Activated CD4-positive, alpha-beta T cell treated with anti-CD3 and anti-CD28 coated beads for 36 hours (primary cell): ENCODE measurements around the gene KLHL29. TPM values are rescaled to one million over a fixed set of nuclear protein-coding genes. Genes with fewer than 3 reads are reported as not detected.

Source experiments
- ATAC-seq: fragments of 200-7000 bp; cut with Tn5 transposase; one replicate; pipeline ENCODE4 v1.10.0; 2021; ENCODE audit warnings: mild to moderate bottlenecking, moderate library complexity
- CTCF ChIA-PET: fragments of 350-600 bp; sonication (Branson Sonifier 250); formaldehyde crosslinking; loops from one replicate; lab custom pipeline; 2021; ENCODE audit warnings: antibody characterized with exemption; lab: Charles Lee
- POLR2A ChIA-PET: fragments of 350-600 bp; sonication (Branson Sonifier 250); formaldehyde crosslinking; loops from one replicate; lab custom pipeline; 2021; ENCODE audit warnings: antibody characterized with exemption, inconsistent platforms; lab: Charles Lee
- DNase-seq: peaks from one replicate; pipeline ENCODE4 v3.0.0-alpha.2; 2020
- H3K27ac Mint-ChIP-seq: one replicate; pipeline ENCODE4 v1.8.0; 2021; ENCODE audit warnings: mixed read lengths
- H3K27me3 Mint-ChIP-seq: one replicate; pipeline ENCODE4 v1.8.0; 2021; ENCODE audit warnings: mixed read lengths
- H3K36me3 Mint-ChIP-seq: one replicate; pipeline ENCODE4 v1.8.0; 2021; ENCODE audit warnings: low read depth, mixed read lengths
- H3K4me1 Mint-ChIP-seq: one replicate; pipeline ENCODE4 v1.8.0; 2021; ENCODE audit warnings: mixed read lengths
- H3K4me3 Mint-ChIP-seq: one replicate; pipeline ENCODE4 v1.8.0; 2021; ENCODE audit warnings: mild to moderate bottlenecking, moderate library complexity, mixed read lengths
- H3K9me3 Mint-ChIP-seq: one replicate; pipeline ENCODE4 v1.8.0; 2021; ENCODE audit warnings: low read depth, mixed read lengths
- intact Hi-C, 2 experiments: fragments of 100-400 bp; cut with DNase I in 1 of 2; cut with micrococcal nuclease in 1 of 2; formaldehyde crosslinking; loops; one replicate each; pipeline versions ENCODE4 v1.14.2 to v1.15.1; 2022 to 2024; cut with DNase I, micrococcal nuclease
- total RNA-seq, 2 experiments: library from RNA; stranded (reverse); gene quantifications; one replicate each; pipeline ENCODE4 v1.2.3, GENCODE V29; 2021

KLHL29 gene
- total RNA-seq, 2 experiments from 2014 or later: 1.7 to 2.0 TPM

- Mint-ChIP-seq H3K27ac (no peak overlapping the region), H3K9me3 (no peaks in the 10 kb centered on the region), H3K27me3 (no peaks in the 10 kb centered on the region), H3K4me1 (no peaks in the 10 kb centered on the region), H3K36me3 (no peaks in the 10 kb centered on the region), H3K4me3 (no peak overlapping the region)
- ChIA-PET POLR2A (no interaction called here), CTCF (interaction anchor here (1.0 kb wide), 1 partner anchor 10 kb away, joined by 5 read pairs; no protein-coding TSS in a partner anchor)
- ATAC-seq: no peak
- DNase-seq: no peak
- intact Hi-C loops: no loop called here
Observed at GRCh38 chr2:23414106-23414505, 29.1 kb downstream of the KLHL29 start.

- ATAC-seq (no peak), DNase-seq (no peak)
- H3K36me3 Mint-ChIP-seq: no peaks in the 10 kb centered on the region
- CTCF ChIA-PET: interaction anchor here (0.8 kb wide), 1 partner anchor 9 kb away, joined by 4 read pairs; no protein-coding TSS in a partner anchor
- no peaks in the 10 kb centered on the region for H3K9me3 Mint-ChIP-seq
- no peak overlapping the region for H3K27ac Mint-ChIP-seq
- POLR2A ChIA-PET: no interaction called here
- intact Hi-C loops: no loop called here
- H3K4me3 Mint-ChIP-seq: no peak overlapping the region
- no peaks in the 10 kb centered on the region for H3K27me3 Mint-ChIP-seq
- H3K4me1 Mint-ChIP-seq: no peaks in the 10 kb centered on the region
Observed at GRCh38 chr2:23414871-23415270, 29.9 kb downstream of the KLHL29 start.

GRCh38 chr2:23417310-23417709 is 32.3 kb downstream of the KLHL29 start:
- no peaks in the 10 kb centered on the region for H3K4me1 Mint-ChIP-seq
- no peaks in the 10 kb centered on the region for H3K36me3 Mint-ChIP-seq
- no peak overlapping the region for H3K4me3 Mint-ChIP-seq
- DNase-seq (no peak), ATAC-seq (no peak)
- intact Hi-C loops: no loop called here
- H3K9me3 Mint-ChIP-seq: no peaks in the 10 kb centered on the region
- no peak overlapping the region for H3K27ac Mint-ChIP-seq
- POLR2A ChIA-PET: no interaction called here
- no peaks in the 10 kb centered on the region for H3K27me3 Mint-ChIP-seq
- CTCF ChIA-PET: no interaction called here

GRCh38 chr2:23418056-23418455 is 33.1 kb downstream of the KLHL29 start:
- Mint-ChIP-seq H3K27ac (no peak overlapping the region), H3K36me3 (no peaks in the 10 kb centered on the region), H3K4me3 (no peak overlapping the region), H3K27me3 (no peaks in the 10 kb centered on the region), H3K9me3 (no peaks in the 10 kb centered on the region), H3K4me1 (no peaks in the 10 kb centered on the region)
- ATAC-seq: no peak
- no peak for DNase-seq
- ChIA-PET CTCF (no interaction called here), POLR2A (no interaction called here)
- intact Hi-C loops: no loop called here

- H3K9me3 Mint-ChIP-seq: no peaks in the 10 kb centered on the region
- no peaks in the 10 kb centered on the region for H3K4me1 Mint-ChIP-seq
- CTCF ChIA-PET: no interaction called here
- POLR2A ChIA-PET: no interaction called here
- H3K4me3 Mint-ChIP-seq: no peak overlapping the region
- H3K27ac Mint-ChIP-seq: no peak overlapping the region
- ATAC-seq (no peak), DNase-seq (no peak)
- no peaks in the 10 kb centered on the region for H3K27me3 Mint-ChIP-seq
- intact Hi-C loops: no loop called here
- H3K36me3 Mint-ChIP-seq: no peaks in the 10 kb centered on the region
Observed at GRCh38 chr2:23418461-23418911, 33.5 kb downstream of the KLHL29 start.

- POLR2A ChIA-PET: no interaction called here
- H3K4me3 Mint-ChIP-seq: no peak overlapping the region
- H3K27me3 Mint-ChIP-seq: no peaks in the 10 kb centered on the region
- H3K9me3 Mint-ChIP-seq: no peaks in the 10 kb centered on the region
- CTCF ChIA-PET: interaction anchor here (0.5 kb wide), 1 partner anchor 441 kb away, joined by 3 read pairs; no protein-coding TSS in a partner anchor
- no peak overlapping the region for H3K27ac Mint-ChIP-seq
- no peak for ATAC-seq
- no peak for DNase-seq
- no peaks in the 10 kb centered on the region for H3K4me1 Mint-ChIP-seq
- intact Hi-C loops: no loop called here
- no peaks in the 10 kb centered on the region for H3K36me3 Mint-ChIP-seq
Observed at GRCh38 chr2:23419171-23420090, 34.5 kb downstream of the KLHL29 start.

GRCh38 chr2:23420091-23420839 is 35.3 kb downstream of the KLHL29 start:
- Mint-ChIP-seq H3K4me3 (no peak overlapping the region), H3K4me1 (no peaks in the 10 kb centered on the region), H3K27me3 (no peaks in the 10 kb centered on the region), H3K36me3 (no peaks in the 10 kb centered on the region), H3K27ac (no peak overlapping the region), H3K9me3 (no peaks in the 10 kb centered on the region)
- POLR2A ChIA-PET: no interaction called here
- DNase-seq: no peak
- ATAC-seq: no peak
- intact Hi-C loops: no loop called here
- CTCF ChIA-PET: interaction anchor here (0.5 kb wide), 1 partner anchor 442 kb away, joined by 3 read pairs; no protein-coding TSS in a partner anchor

GRCh38 chr2:23420840-23421476 is 36.0 kb downstream of the KLHL29 start:
- DNase-seq: no peak
- ChIA-PET POLR2A (no interaction called here), CTCF (no interaction called here)
- H3K27ac Mint-ChIP-seq: no peak overlapping the region
- no peaks in the 10 kb centered on the region for H3K36me3 Mint-ChIP-seq
- H3K27me3 Mint-ChIP-seq: no peaks in the 10 kb centered on the region
- no peak overlapping the region for H3K4me3 Mint-ChIP-seq
- no peak for ATAC-seq
- no peaks in the 10 kb centered on the region for H3K4me1 Mint-ChIP-seq
- no peaks in the 10 kb centered on the region for H3K9me3 Mint-ChIP-seq
- intact Hi-C loops: no loop called here

- H3K9me3 Mint-ChIP-seq: no peaks in the 10 kb centered on the region
- intact Hi-C loops: no loop called here
- H3K4me3 Mint-ChIP-seq: no peak overlapping the region
- no peak overlapping the region for H3K27ac Mint-ChIP-seq
- ChIA-PET POLR2A (no interaction called here), CTCF (no interaction called here)
- H3K4me1 Mint-ChIP-seq: no peaks in the 10 kb centered on the region
- H3K27me3 Mint-ChIP-seq: no peaks in the 10 kb centered on the region
- no peaks in the 10 kb centered on the region for H3K36me3 Mint-ChIP-seq
- ATAC-seq (no peak), DNase-seq (no peak)
Observed at GRCh38 chr2:23422089-23423061, 37.4 kb downstream of the KLHL29 start.

- intact Hi-C loops: no loop called here
- Mint-ChIP-seq H3K36me3 (no peaks in the 10 kb centered on the region), H3K9me3 (no peaks in the 10 kb centered on the region), H3K4me1 (no peaks in the 10 kb centered on the region), H3K4me3 (no peak overlapping the region), H3K27ac (no peak overlapping the region), H3K27me3 (no peaks in the 10 kb centered on the region)
- ChIA-PET POLR2A (no interaction called here), CTCF (no interaction called here)
- DNase-seq (no peak), ATAC-seq (no peak)
Observed at GRCh38 chr2:23423062-23423872, 38.3 kb downstream of the KLHL29 start.
